ENCODE measurements around the gene ANKLE1.

The ANKLE1 gene

DNA sequence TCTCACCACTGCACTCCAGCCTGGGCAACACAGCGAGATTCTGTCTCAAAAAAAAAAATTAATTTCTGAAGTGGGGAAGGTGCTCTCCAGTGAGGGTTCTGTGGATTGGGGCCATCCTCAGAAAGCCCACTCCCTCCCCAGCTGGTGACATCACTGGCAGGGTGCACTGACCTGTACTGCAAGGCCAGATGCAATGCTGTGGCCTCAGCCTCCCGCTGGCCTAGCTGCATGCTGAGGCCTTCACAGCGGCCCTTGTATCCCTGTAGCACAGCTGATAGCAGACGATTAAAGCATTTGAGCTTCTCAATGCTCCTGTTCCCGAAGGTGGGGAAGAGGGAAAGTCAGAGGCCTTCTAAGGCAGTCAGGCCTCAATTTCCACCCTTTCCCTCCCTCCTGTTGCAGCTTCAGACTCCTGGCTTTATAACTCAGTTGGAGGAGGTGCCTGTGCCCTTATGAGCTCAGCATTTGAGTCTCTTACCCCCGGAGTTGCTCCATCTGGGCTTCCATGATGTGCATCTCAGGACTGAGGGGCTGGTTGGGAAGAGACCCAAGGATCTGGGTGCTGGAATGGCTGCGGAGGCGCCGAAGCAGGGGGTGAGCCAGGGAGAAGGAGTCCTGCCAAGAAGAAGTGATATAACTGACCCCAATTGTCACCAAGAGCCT lies 22.5 kb upstream of the ANKLE1 start:
- Histone ChIP-seq H3K4me1 (no peaks in the 10 kb centered on the region), H3K4me3 (ENCODE audit: low read depth, low read length) (no peak overlapping the region), H3K27me3 (no peaks in the 10 kb centered on the region), H3K36me3 (no peaks in the 10 kb centered on the region), H3K9me3 (peaks cover 3% of the 10 kb centered on the region; the same call in 1 of the 2 replicates)
- DNase-seq, result no peak
- TF ChIP-seq, protein P1, sequence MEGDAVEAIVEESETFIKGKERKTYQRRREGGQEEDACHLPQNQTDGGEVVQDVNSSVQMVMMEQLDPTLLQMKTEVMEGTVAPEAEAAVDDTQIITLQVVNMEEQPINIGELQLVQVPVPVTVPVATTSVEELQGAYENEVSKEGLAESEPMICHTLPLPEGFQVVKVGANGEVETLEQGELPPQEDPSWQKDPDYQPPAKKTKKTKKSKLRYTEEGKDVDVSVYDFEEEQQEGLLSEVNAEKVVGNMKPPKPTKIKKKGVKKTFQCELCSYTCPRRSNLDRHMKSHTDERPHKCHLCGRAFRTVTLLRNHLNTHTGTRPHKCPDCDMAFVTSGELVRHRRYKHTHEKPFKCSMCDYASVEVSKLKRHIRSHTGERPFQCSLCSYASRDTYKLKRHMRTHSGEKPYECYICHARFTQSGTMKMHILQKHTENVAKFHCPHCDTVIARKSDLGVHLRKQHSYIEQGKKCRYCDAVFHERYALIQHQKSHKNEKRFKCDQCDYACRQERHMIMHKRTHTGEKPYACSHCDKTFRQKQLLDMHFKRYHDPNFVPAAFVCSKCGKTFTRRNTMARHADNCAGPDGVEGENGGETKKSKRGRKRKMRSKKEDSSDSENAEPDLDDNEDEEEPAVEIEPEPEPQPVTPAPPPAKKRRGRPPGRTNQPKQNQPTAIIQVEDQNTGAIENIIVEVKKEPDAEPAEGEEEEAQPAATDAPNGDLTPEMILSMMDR (IDR thresholded peaks at IDR 0.05; ENCODE audit: low read depth, low read length), result no peak

GRCh38 chr19:17259934-17260333 lies 21.8 kb upstream of the ANKLE1 start:
- no peaks in the 10 kb centered on the region for H3K36me3 ChIP-seq
- TF ChIP-seq, protein P1 (IDR thresholded peaks at IDR 0.05; ENCODE audit: low read depth, low read length), result no peak
- H3K4me1 ChIP-seq, result no peaks in the 10 kb centered on the region
- no peak for DNase-seq
- no peaks in the 10 kb centered on the region for H3K27me3 ChIP-seq
- H3K9me3 ChIP-seq, result peaks cover 3% of the 10 kb centered on the region; the same call in 1 of the 2 replicates
- no peak overlapping the region for H3K4me3 ChIP-seq (ENCODE audit: low read depth, low read length)

GRCh38 chr19:17260842-17261325 lies 20.8 kb upstream of the ANKLE1 start:
- DNase-seq, result peak; percentile 86
- no peaks in the 10 kb centered on the region for H3K27me3 ChIP-seq
- TF ChIP-seq, protein P1 (IDR thresholded peaks at IDR 0.05; ENCODE audit: low read depth, low read length), result peak; percentile 97
- peaks cover 3% of the 10 kb centered on the region; the same call in 1 of the 2 replicates for H3K9me3 ChIP-seq
- H3K4me3 ChIP-seq (ENCODE audit: low read depth, low read length), result no peak overlapping the region
- H3K4me1 ChIP-seq, result no peaks in the 10 kb centered on the region
- H3K36me3 ChIP-seq, result no peaks in the 10 kb centered on the region

DNA sequence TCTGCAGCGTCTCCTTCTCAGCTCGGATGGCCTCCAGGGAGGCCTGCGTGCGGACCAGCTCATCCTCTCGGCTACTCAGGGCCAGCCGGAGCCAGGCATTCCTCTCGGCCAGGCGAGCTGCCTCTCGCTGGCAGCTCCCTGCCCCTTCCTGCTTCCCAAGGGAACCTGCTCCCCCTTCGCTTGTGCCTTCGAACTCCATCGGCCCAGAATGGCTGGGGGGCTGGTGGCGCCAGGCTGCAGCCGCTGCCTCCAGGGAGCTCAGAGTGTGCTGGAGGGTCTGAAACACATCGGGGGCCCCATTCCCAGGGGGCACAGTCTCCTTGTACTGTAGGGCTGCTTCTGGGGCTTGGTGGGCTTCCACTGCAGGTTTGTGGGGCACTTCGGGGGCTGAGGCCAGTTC lies 19.1 kb upstream of the ANKLE1 start:
- no peaks in the 10 kb centered on the region for H3K27me3 ChIP-seq
- no peak overlapping the region for H3K4me3 ChIP-seq (ENCODE audit: low read depth, low read length)
- TF ChIP-seq, protein P1 (IDR thresholded peaks at IDR 0.05; ENCODE audit: low read depth, low read length), result no peak
- peaks cover 3% of the 10 kb centered on the region; the same call in 1 of the 2 replicates for H3K9me3 ChIP-seq
- no peak for DNase-seq
- no peaks in the 10 kb centered on the region for H3K36me3 ChIP-seq
- H3K4me1 ChIP-seq, result no peaks in the 10 kb centered on the region

- Histone ChIP-seq H3K4me1 (no peaks in the 10 kb centered on the region), H3K4me3 (ENCODE audit: low read depth, low read length) (no peak overlapping the region), H3K27me3 (no peaks in the 10 kb centered on the region), H3K36me3 (peaks cover 3% of the 10 kb centered on the region), H3K9me3 (peaks cover 3% of the 10 kb centered on the region; the same call in 1 of the 2 replicates)
- DNase-seq, result no peak
- TF ChIP-seq, protein P1 (IDR thresholded peaks at IDR 0.05; ENCODE audit: low read depth, low read length), result no peak
These were observed 17.7 kb upstream of the ANKLE1 start for GRCh38 chr19:17263712-17264640.

Measured in BE2C (cell line).